Parathyroid adenoma (tissue), 2 donors: Measurements from ENCODE around the gene SETD1B.
"Not testable (repeated sequence)": the region's sequence is repeated elsewhere in the genome, so short reads cannot be mapped to it uniquely, and the experiment has no call there.

ENCODE experiments used
- H2AFZ ChIP-seq: fragments of 300-600 bp; sonication (generic); one replicate; pipeline ENCODE4 v1.7.0; 2017; ENCODE audit warnings: antibody characterized with exemption, mild to moderate bottlenecking
- H3K27ac ChIP-seq: fragments of 300-600 bp; sonication (generic); one replicate; pipeline ENCODE4 v1.7.0; 2017
- H3K27me3 ChIP-seq: fragments of 300-600 bp; sonication (generic); one replicate; pipeline ENCODE4 v1.7.0; 2017; ENCODE audit warnings: low read length; ENCODE audit not compliant: control insufficient read depth, insufficient read depth
- H3K36me3 ChIP-seq: fragments of 300-600 bp; sonication (generic); one replicate; pipeline ENCODE4 v1.7.0; 2017; ENCODE audit warnings: low read length; ENCODE audit not compliant: control insufficient read depth, insufficient read depth
- H3K4me1 ChIP-seq: fragments of 300-600 bp; sonication (generic); one replicate; pipeline ENCODE4 v1.7.0; 2017; ENCODE audit warnings: control low read depth
- H3K4me2 ChIP-seq: fragments of 300-600 bp; sonication (generic); one replicate; pipeline ENCODE4 v1.7.0; 2017; ENCODE audit warnings: low read length
- H3K4me3 ChIP-seq: fragments of 300-600 bp; sonication (generic); one replicate; pipeline ENCODE4 v1.7.0; 2017; ENCODE audit warnings: low read depth, low read length
- H3K79me2 ChIP-seq: fragments of 300-600 bp; sonication (generic); one replicate; pipeline ENCODE4 v1.7.0; 2017; ENCODE audit warnings: control low read depth
- H3K9ac ChIP-seq: fragments of 300-600 bp; sonication (generic); one replicate; pipeline ENCODE4 v1.7.0; 2017; ENCODE audit warnings: mild to moderate bottlenecking
- H3K9me3 ChIP-seq: fragments of 300-600 bp; sonication (generic); one replicate; pipeline ENCODE4 v1.7.0; 2017; ENCODE audit warnings: low read length; ENCODE audit not compliant: control insufficient read depth
- TF ChIP-seq, protein P1 (sequence below): fragments of 300-600 bp; sonication (generic); IDR thresholded peaks from one replicate; pipeline ENCODE4 v1.7.0; 2017; ENCODE audit warnings: antibody characterized with exemption, mild to moderate bottlenecking
- donor health status: primary hyperparathyroidism.

The SETD1B gene

DNA sequence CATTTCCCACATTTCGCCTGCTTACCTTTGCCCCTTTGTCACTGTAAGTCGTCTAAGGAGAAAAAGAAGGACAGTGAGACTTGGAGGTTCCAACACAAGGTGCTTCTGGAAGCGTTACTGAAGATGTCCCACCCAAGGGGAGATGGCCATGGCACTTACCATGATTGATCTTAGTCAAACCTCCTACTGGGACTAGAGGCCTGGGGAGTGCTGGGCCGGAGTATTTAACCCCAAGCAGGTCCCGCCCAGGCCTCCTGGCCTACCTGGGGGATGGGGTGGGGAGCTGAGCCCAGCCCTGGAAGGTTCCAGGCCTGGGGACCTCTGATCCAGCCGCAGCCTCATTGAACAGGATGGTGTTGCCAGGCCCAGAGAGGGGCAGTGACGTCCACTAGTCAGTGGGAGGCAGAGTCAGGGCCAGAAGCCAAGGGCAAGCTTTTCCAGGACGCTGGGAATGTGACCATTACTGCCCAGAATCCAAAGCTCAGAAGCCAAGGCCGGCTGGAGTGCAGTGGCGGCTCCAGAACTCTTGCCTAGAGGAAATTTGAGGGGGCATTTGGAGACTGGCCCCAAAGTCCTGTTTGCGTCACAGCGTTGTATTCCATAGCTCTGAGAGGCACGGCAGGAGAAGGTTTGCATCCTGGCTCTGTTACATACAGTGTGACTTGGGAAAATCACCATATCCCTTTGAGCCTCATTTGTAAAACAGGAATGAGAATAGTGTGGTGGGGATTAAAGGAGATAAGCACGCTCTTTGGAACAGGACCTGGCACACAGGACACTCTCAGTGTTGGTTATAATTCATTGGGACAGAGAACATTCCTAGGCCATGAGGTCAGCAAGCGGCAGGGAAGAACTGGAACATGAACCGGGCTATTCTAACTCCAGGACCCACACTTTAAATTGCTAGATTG, 55.1 kb downstream of the SETD1B start, which contains the start of gene HPD:
TSS of gene HPD (minus strand) at position 198 of the 911 bp plus-strand sequence. CDS start at position 162, 36 bp downstream.
- H3K27ac ChIP-seq = no peak within 1 kb of the TSS
- peaks cover 9% of the 10 kb centered on the region for H3K4me1 ChIP-seq
- H3K9ac ChIP-seq = no peak within 1 kb of the TSS
- no peaks in the 10 kb centered on the region for H3K27me3 ChIP-seq
- H3K9me3 ChIP-seq = no peaks in the 10 kb centered on the region
- peak within 1 kb of the TSS; percentile 23 for H3K4me2 ChIP-seq
- H2AFZ ChIP-seq = no peak within 1 kb of the TSS
- no peak within 1 kb of the TSS for H3K4me3 ChIP-seq
- H3K79me2 ChIP-seq = no peaks in the 10 kb centered on the region
- H3K36me3 ChIP-seq = no peaks in the 10 kb centered on the region
- TF ChIP-seq, protein P1, sequence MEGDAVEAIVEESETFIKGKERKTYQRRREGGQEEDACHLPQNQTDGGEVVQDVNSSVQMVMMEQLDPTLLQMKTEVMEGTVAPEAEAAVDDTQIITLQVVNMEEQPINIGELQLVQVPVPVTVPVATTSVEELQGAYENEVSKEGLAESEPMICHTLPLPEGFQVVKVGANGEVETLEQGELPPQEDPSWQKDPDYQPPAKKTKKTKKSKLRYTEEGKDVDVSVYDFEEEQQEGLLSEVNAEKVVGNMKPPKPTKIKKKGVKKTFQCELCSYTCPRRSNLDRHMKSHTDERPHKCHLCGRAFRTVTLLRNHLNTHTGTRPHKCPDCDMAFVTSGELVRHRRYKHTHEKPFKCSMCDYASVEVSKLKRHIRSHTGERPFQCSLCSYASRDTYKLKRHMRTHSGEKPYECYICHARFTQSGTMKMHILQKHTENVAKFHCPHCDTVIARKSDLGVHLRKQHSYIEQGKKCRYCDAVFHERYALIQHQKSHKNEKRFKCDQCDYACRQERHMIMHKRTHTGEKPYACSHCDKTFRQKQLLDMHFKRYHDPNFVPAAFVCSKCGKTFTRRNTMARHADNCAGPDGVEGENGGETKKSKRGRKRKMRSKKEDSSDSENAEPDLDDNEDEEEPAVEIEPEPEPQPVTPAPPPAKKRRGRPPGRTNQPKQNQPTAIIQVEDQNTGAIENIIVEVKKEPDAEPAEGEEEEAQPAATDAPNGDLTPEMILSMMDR = no peak

DNA sequence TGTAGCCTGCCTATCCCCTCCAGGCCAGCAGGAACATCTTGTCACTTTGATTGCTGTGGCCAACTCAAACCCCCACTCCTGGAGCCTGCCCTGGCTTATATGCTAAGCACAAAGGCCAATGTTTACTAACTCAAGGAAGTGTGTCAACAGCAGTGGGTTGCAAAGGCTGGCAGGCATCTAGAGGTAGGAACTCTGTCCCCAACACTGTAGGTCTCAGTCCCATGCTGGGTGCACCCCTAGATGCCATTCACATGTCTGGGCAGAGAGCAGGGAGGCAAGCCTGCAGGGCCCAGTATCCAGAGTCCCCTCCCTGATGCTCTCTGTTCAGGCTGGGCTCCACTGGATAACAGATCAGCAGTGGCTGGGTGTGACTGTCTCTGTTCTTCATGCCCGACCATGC, 56.4 kb downstream of the SETD1B start:
- H3K27me3 ChIP-seq = no peaks in the 10 kb centered on the region
- no peaks in the 10 kb centered on the region for H3K9me3 ChIP-seq
- no peak overlapping the region for H3K4me3 ChIP-seq
- H3K4me2 ChIP-seq = no peak overlapping the region
- H2AFZ ChIP-seq = no peak overlapping the region
- H3K36me3 ChIP-seq = no peaks in the 10 kb centered on the region
- H3K27ac ChIP-seq = no peak overlapping the region
- H3K79me2 ChIP-seq = no peaks in the 10 kb centered on the region
- H3K9ac ChIP-seq = no peak overlapping the region
- H3K4me1 ChIP-seq = peaks cover 9% of the 10 kb centered on the region
- TF ChIP-seq, protein P1 = no peak

DNA sequence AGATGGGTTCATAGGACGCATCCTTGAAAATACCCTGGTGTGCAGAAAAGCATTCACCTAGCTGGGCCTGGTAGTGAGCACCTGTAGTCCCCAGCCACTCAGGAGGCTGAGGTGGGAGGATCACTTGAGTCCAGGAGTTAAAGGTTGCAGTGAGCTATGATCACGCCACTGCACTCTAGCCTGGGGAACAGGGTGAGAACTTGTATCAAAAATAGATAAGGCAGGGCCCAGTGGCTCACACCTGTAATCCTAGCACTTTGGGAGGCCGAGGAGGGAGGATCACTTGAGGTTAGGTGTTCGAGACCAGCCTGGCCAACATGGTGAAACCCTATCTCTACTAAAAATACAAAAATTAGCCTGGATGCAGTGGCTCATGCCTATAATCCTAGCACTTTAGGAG, 56.9 kb downstream of the SETD1B start:
- not testable (repeated sequence) for H3K4me1 ChIP-seq, H3K79me2 ChIP-seq, H3K36me3 ChIP-seq, H2AFZ ChIP-seq, H3K9me3 ChIP-seq, H3K9ac ChIP-seq, H3K4me3 ChIP-seq, H3K27me3 ChIP-seq, H3K27ac ChIP-seq, H3K4me2 ChIP-seq

DNA sequence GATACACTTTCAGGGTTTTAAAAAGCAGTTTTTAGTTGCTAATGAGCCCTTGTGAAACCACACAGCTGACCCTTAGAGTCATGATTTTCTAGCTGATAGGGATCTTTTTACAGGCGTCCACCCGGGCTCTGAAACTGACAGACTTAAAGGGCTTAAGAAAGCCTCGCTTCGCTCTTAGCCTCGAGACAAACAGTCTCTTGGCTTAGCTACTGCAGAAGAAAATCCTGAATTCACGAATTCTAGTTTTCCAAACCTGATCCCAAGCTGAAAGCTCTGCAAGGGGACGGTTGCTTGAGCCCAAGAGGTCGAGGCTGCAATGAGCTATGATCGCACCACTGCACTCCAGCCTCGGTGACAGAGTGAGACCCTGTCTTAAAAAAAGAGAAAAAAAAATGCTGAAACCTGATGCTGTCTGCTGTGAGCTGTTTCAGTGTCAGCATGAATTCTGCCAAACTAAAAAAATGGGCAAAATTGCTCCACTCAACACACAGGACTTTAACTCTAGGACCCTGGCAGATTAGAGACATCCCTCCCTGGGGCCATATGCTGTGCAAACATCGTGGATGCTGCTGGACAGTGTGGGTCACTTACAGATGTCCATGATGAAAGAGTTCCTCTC, 57.9 kb downstream of the SETD1B start:
- no peaks in the 10 kb centered on the region for H3K9me3 ChIP-seq
- H3K4me2 ChIP-seq = peak overlapping the region; percentile 65
- no peak overlapping the region for H3K9ac ChIP-seq
- peak overlapping the region; percentile 82 for H2AFZ ChIP-seq
- no peaks in the 10 kb centered on the region for H3K36me3 ChIP-seq
- no peaks in the 10 kb centered on the region for H3K27me3 ChIP-seq
- no peaks in the 10 kb centered on the region for H3K79me2 ChIP-seq
- H3K4me3 ChIP-seq = peak overlapping the region; percentile 46
- peaks cover 9% of the 10 kb centered on the region for H3K4me1 ChIP-seq
- peak overlapping the region; percentile 73 for H3K27ac ChIP-seq
- TF ChIP-seq, protein P1 = no peak

DNA sequence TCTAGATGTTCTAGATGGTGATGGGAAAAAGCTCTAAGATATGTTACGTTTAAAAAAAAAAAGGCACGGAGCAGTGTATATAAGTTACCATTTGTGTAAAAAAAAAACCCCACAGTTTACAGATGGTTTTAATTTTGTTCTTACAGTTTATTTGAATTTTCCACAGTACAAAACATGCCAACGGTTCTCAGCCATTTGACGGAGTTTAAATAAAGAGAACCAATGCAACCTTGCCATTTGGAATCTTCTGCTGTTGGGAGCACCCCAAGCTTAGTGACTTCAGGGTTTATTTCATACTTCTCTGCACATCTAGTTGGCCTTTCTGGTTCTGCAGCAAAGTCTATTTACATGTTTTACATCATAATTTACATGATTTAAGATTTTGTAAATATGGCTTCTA, 62.5 kb downstream of the SETD1B start:
- Histone ChIP-seq H2AFZ (no peak overlapping the region), H3K9me3 (no peaks in the 10 kb centered on the region), H3K79me2 (no peaks in the 10 kb centered on the region), H3K4me2 (no peak overlapping the region), H3K9ac (no peak overlapping the region), H3K4me3 (no peak overlapping the region), H3K4me1 (peaks cover 9% of the 10 kb centered on the region), H3K27me3 (no peaks in the 10 kb centered on the region), H3K36me3 (no peaks in the 10 kb centered on the region), H3K27ac (no peak overlapping the region)
- TF ChIP-seq, protein P1 = no peak

DNA sequence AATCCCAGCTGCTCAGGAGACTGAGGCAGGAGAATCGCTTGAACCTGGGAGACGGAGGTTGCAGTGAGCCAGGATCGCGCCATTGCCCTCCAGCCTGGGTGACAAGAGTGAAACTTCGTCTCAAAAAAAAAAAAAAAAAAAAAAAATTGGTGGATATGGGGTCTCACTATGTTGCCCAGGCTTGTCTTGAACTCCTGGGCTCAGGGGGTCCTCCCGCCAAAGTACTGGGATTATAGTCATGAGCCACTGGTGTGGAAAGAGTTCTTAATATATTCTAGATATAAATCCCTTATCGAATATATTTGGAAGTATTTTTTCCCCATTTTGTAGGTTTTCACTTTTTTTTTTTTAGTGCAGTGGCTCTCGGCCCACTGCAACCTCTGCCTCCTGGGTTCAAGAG, 65.4 kb downstream of the SETD1B start:
- H3K4me3 ChIP-seq, H3K36me3 ChIP-seq, H3K9me3 ChIP-seq, H3K27ac ChIP-seq, H3K4me2 ChIP-seq, H3K4me1 ChIP-seq, H3K9ac ChIP-seq, H2AFZ ChIP-seq, H3K79me2 ChIP-seq, H3K27me3 ChIP-seq: not testable (repeated sequence)
